ENCODE results near the gene PCSK5.
"Not testable (repeated sequence)": the region's sequence is repeated elsewhere in the genome, so short reads cannot be mapped to it uniquely, and the experiment has no call there.

PCSK5 gene

GRCh38 chr9:76298521-76299144, 408.2 kb downstream of the PCSK5 start:
- no peak for DNase-seq
- no peaks in the 10 kb centered on the region for H3K9me3 ChIP-seq (ENCODE audit: insufficient read depth, low read length, severe bottlenecking)
- no peak overlapping the region for H3K9ac ChIP-seq (ENCODE audit: low read depth, low read length)
- no peak overlapping the region for H2AFZ ChIP-seq (ENCODE audit: low read depth, low read length)
- no peaks in the 10 kb centered on the region for H4K20me1 ChIP-seq (ENCODE audit: insufficient read depth, low read length)
- no peaks in the 10 kb centered on the region for H3K79me2 ChIP-seq (ENCODE audit: insufficient read depth, low read length)
- no peaks in the 10 kb centered on the region for H3K27me3 ChIP-seq (ENCODE audit: insufficient read depth, low read length, poor library complexity)
- H3K4me3 ChIP-seq (ENCODE audit: low read depth in 1 of 2, low read length in 2 of 2): no peak overlapping the region
- no peak overlapping the region for H3K27ac ChIP-seq (ENCODE audit: low read length)
- H3K36me3 ChIP-seq (ENCODE audit: insufficient read depth, low read length): no peaks in the 10 kb centered on the region
- H3K4me2 ChIP-seq (ENCODE audit: insufficient read depth, low read length): no peak overlapping the region
- no peak for ATAC-seq (ENCODE audit: insufficient read depth, low read depth)
- H3K4me1 ChIP-seq (ENCODE audit: insufficient read depth, low read length): no peaks in the 10 kb centered on the region
- TF ChIP-seq CTCF (IDR thresholded peaks at IDR 0.05; ENCODE audit: borderline replicate concordance, extremely low read depth, low read length, poor library complexity, severe bottlenecking) (peak; percentile 30), EZH2 (IDR thresholded peaks at IDR 0.05; ENCODE audit: borderline replicate concordance, low read depth, low read length, severe bottlenecking) (no peak)

- no peak overlapping the region for H3K4me2 ChIP-seq (ENCODE audit: insufficient read depth, low read length)
- no peaks in the 10 kb centered on the region for H3K4me1 ChIP-seq (ENCODE audit: insufficient read depth, low read length)
- no peaks in the 10 kb centered on the region for H3K27me3 ChIP-seq (ENCODE audit: insufficient read depth, low read length, poor library complexity)
- H3K9ac ChIP-seq (ENCODE audit: low read depth, low read length): no peak overlapping the region
- no peak for DNase-seq
- no peak overlapping the region for H3K4me3 ChIP-seq (ENCODE audit: low read depth in 1 of 2, low read length in 2 of 2)
- no peak for TF ChIP-seq EZH2 (IDR thresholded peaks at IDR 0.05; ENCODE audit: borderline replicate concordance, low read depth, low read length, severe bottlenecking)
- TF ChIP-seq CTCF (IDR thresholded peaks at IDR 0.05; ENCODE audit: borderline replicate concordance, extremely low read depth, low read length, poor library complexity, severe bottlenecking): no peak
- H2AFZ ChIP-seq (ENCODE audit: low read depth, low read length): no peak overlapping the region
- no peaks in the 10 kb centered on the region for H3K9me3 ChIP-seq (ENCODE audit: insufficient read depth, low read length, severe bottlenecking)
- no peak overlapping the region for H3K27ac ChIP-seq (ENCODE audit: low read length)
- no peaks in the 10 kb centered on the region for H4K20me1 ChIP-seq (ENCODE audit: insufficient read depth, low read length)
- H3K36me3 ChIP-seq (ENCODE audit: insufficient read depth, low read length): no peaks in the 10 kb centered on the region
- no peaks in the 10 kb centered on the region for H3K79me2 ChIP-seq (ENCODE audit: insufficient read depth, low read length)
- ATAC-seq (ENCODE audit: insufficient read depth, low read depth): no peak
Measured at GRCh38 chr9:76302543-76302942, 412.1 kb downstream of the PCSK5 start.

- DNase-seq: peak; percentile 12
- ATAC-seq (ENCODE audit: insufficient read depth, low read depth): peak; percentile 54; the same call in 2 of the 3 replicates
- Histone ChIP-seq H3K4me1 (ENCODE audit: insufficient read depth, low read length) (no peaks in the 10 kb centered on the region), H3K4me2 (ENCODE audit: insufficient read depth, low read length) (no peak overlapping the region), H3K27ac (ENCODE audit: low read length) (no peak overlapping the region), H3K4me3 (ENCODE audit: low read depth in 1 of 2, low read length in 2 of 2) (no peak overlapping the region), H3K9me3 (ENCODE audit: insufficient read depth, low read length, severe bottlenecking) (no peaks in the 10 kb centered on the region), H3K9ac (ENCODE audit: low read depth, low read length) (no peak overlapping the region), H3K36me3 (ENCODE audit: insufficient read depth, low read length) (no peaks in the 10 kb centered on the region), H4K20me1 (ENCODE audit: insufficient read depth, low read length) (no peaks in the 10 kb centered on the region), H3K27me3 (ENCODE audit: insufficient read depth, low read length, poor library complexity) (no peaks in the 10 kb centered on the region), H2AFZ (ENCODE audit: low read depth, low read length) (no peak overlapping the region), H3K79me2 (ENCODE audit: insufficient read depth, low read length) (no peaks in the 10 kb centered on the region)
- TF ChIP-seq EZH2 (IDR thresholded peaks at IDR 0.05; ENCODE audit: borderline replicate concordance, low read depth, low read length, severe bottlenecking) (no peak), CTCF (IDR thresholded peaks at IDR 0.05; ENCODE audit: borderline replicate concordance, extremely low read depth, low read length, poor library complexity, severe bottlenecking) (peak; percentile 59)
Measured at GRCh38 chr9:76302947-76303550, 412.6 kb downstream of the PCSK5 start.

GRCh38 chr9:76307047-76307446, 416.6 kb downstream of the PCSK5 start:
- H3K27me3 ChIP-seq (ENCODE audit: insufficient read depth, low read length, poor library complexity); DNase-seq; H3K9me3 ChIP-seq (ENCODE audit: insufficient read depth, low read length, severe bottlenecking); H3K27ac ChIP-seq (ENCODE audit: low read length); H3K36me3 ChIP-seq (ENCODE audit: insufficient read depth, low read length); H4K20me1 ChIP-seq (ENCODE audit: insufficient read depth, low read length); H3K9ac ChIP-seq (ENCODE audit: low read depth, low read length); ATAC-seq (ENCODE audit: insufficient read depth, low read depth); H3K4me1 ChIP-seq (ENCODE audit: insufficient read depth, low read length); H2AFZ ChIP-seq (ENCODE audit: low read depth, low read length); H3K79me2 ChIP-seq (ENCODE audit: insufficient read depth, low read length); H3K4me3 ChIP-seq (ENCODE audit: low read depth in 1 of 2, low read length in 2 of 2); H3K4me2 ChIP-seq (ENCODE audit: insufficient read depth, low read length): not testable (repeated sequence)

Data from DND-41 (cell line).